Hepatocyte (in vitro differentiated cells): ENCODE data around the gene ERICH6. TPM values are rescaled to one million over a fixed set of nuclear protein-coding genes. Genes with fewer than 3 reads are reported as not detected.

ENCODE experiments used
- DNase-seq: peaks from one replicate; pipeline ENCODE4 v3.0.0-alpha.2; 2016; ENCODE audit warnings: low spot score
- H2AFZ ChIP-seq: fragments of 200-600 bp; sonication (generic); 2 replicates; pipeline ENCODE4 v1.6.0; 2016; ENCODE audit warnings: antibody characterized with exemption, mild to moderate bottlenecking
- H3K27ac ChIP-seq: fragments of 200-600 bp; sonication (generic); 2 replicates; pipeline ENCODE4 v1.5.1; 2016; ENCODE audit warnings: mild to moderate bottlenecking
- H3K27me3 ChIP-seq: fragments of 200-600 bp; sonication (generic); 2 replicates; pipeline ENCODE4 v1.6.1; 2016
- H3K36me3 ChIP-seq: fragments of 200-600 bp; sonication (generic); replicated peaks from 2 replicates; pipeline ENCODE4 v1.5.1; 2016; ENCODE audit warnings: low read depth; ENCODE audit not compliant: insufficient read depth
- H3K4me1 ChIP-seq: fragments of 200-600 bp; sonication (generic); 2 replicates; pipeline ENCODE4 v1.5.1; 2016; ENCODE audit warnings: mild to moderate bottlenecking, moderate library complexity; ENCODE audit not compliant: insufficient read depth
- H3K4me2 ChIP-seq: fragments of 200-600 bp; sonication (generic); 2 replicates; pipeline ENCODE4 v1.6.0; 2016
- H3K4me3 ChIP-seq: fragments of 200-600 bp; sonication (generic); 2 replicates; pipeline ENCODE4 v1.5.1; 2016; ENCODE audit warnings: mild to moderate bottlenecking
- H3K79me2 ChIP-seq: fragments of 200-600 bp; sonication (generic); 2 replicates; pipeline ENCODE4 v1.6.0; 2017; ENCODE audit warnings: mild to moderate bottlenecking
- H3K9me2 ChIP-seq: fragments of 200-600 bp; sonication (generic); replicated peaks from 2 replicates; pipeline ENCODE4 v1.6.0; 2017; ENCODE audit warnings: mild to moderate bottlenecking; ENCODE audit not compliant: insufficient read depth
- H3K9me3 ChIP-seq: fragments of 200-600 bp; sonication (generic); 2 replicates; pipeline ENCODE4 v1.5.1; 2016; ENCODE audit warnings: low read depth, mild to moderate bottlenecking
- H4K20me1 ChIP-seq: fragments of 200-600 bp; sonication (generic); 2 replicates; pipeline ENCODE4 v1.6.0; 2016; ENCODE audit warnings: mild to moderate bottlenecking; ENCODE audit not compliant: insufficient read depth, poor library complexity, severe bottlenecking
- CTCF ChIP-seq: fragments of 200-600 bp; sonication (generic); IDR thresholded peaks from 2 replicates; pipeline ENCODE4 v1.5.1; 2016; ENCODE audit warnings: antibody characterized with exemption, mild to moderate bottlenecking; ENCODE audit not compliant: poor library complexity
- EZH2 ChIP-seq: fragments of 200-600 bp; sonication (generic); IDR thresholded peaks from 2 replicates; pipeline ENCODE4 v1.6.1; 2016; ENCODE audit warnings: antibody characterized with exemption, mild to moderate bottlenecking, borderline replicate concordance
- EZH2phosphoT487 ChIP-seq: fragments of 200-600 bp; sonication (generic); IDR thresholded peaks from one replicate; pipeline ENCODE4 v1.6.1; 2018; ENCODE audit warnings: antibody characterized with exemption, mild to moderate bottlenecking, low read depth, moderate library complexity; ENCODE audit not compliant: unreplicated experiment, severe bottlenecking
- WGBS: methylation state at CpG from one replicate; pipeline ENCODE4 v1.1.6; 2016; ENCODE audit warnings: low lambda C conversion rate; ENCODE audit errors: missing lambda C conversion rate; 5-methylcytosine and 5-hydroxymethylcytosine counted together
- polyA plus RNA-seq: library from polyadenylated mRNA; unstranded; fragments of >200 nt; fragmentation: Nextera tagmentation; extraction: Ambion mirVana; gene quantifications from 2 replicates; pipeline ENCODE4 v1.2.1, GENCODE V29; 2016
- total RNA-seq: library from RNA; depleted of rRNA; stranded (reverse); fragments of >200 nt; gene quantifications from 2 replicates; pipeline ENCODE4 v1.2.3, GENCODE V29; 2014

The ERICH6 gene
- total and polyA plus RNA-seq, 2 experiments from 2014 or later: not detected

GRCh38 chr3:150743508-150743907 is 39.8 kb upstream of the ERICH6 start:
- Histone ChIP-seq H3K79me2 (peaks cover 86% of the 10 kb centered on the region), H3K4me1 (peaks cover 46% of the 10 kb centered on the region), H3K4me2 (no peak overlapping the region), H3K27ac (peak overlapping the region; percentile 4), H3K36me3 (no peaks in the 10 kb centered on the region), H3K9me2 (no peaks in the 10 kb centered on the region), H4K20me1 (peaks cover 7% of the 10 kb centered on the region), H3K4me3 (no peak overlapping the region), H2AFZ (no peak overlapping the region), H3K9me3 (no peaks in the 10 kb centered on the region), H3K27me3 (no peaks in the 10 kb centered on the region)
- no peak for DNase-seq
- TF ChIP-seq EZH2phosphoT487 (no peak), EZH2 (no peak), CTCF (no peak)
- WGBS: 73% methylated on average over 2 of the region's 2 CpGs

- no peak overlapping the region for H3K4me2 ChIP-seq
- 97% methylated on average over 4 of the region's 4 CpGs for WGBS
- no peaks in the 10 kb centered on the region for H3K36me3 ChIP-seq
- no peak overlapping the region for H2AFZ ChIP-seq
- peaks cover 7% of the 10 kb centered on the region for H4K20me1 ChIP-seq
- no peak for DNase-seq
- H3K9me3 ChIP-seq: no peaks in the 10 kb centered on the region
- no peaks in the 10 kb centered on the region for H3K9me2 ChIP-seq
- no peak overlapping the region for H3K27ac ChIP-seq
- H3K79me2 ChIP-seq: peaks cover 78% of the 10 kb centered on the region
- H3K4me1 ChIP-seq: peaks cover 46% of the 10 kb centered on the region
- TF ChIP-seq EZH2 (no peak), CTCF (no peak), EZH2phosphoT487 (no peak)
- H3K27me3 ChIP-seq: no peaks in the 10 kb centered on the region
- H3K4me3 ChIP-seq: no peak overlapping the region
These were observed 39.0 kb upstream of the ERICH6 start for GRCh38 chr3:150742679-150743078.

GRCh38 chr3:150742141-150742523 is 38.4 kb upstream of the ERICH6 start:
- no peak overlapping the region for H3K27ac ChIP-seq
- peaks cover 46% of the 10 kb centered on the region for H3K4me1 ChIP-seq
- H4K20me1 ChIP-seq: peaks cover 7% of the 10 kb centered on the region
- no peaks in the 10 kb centered on the region for H3K9me3 ChIP-seq
- DNase-seq: no peak
- H2AFZ ChIP-seq: no peak overlapping the region
- no peaks in the 10 kb centered on the region for H3K27me3 ChIP-seq
- H3K4me3 ChIP-seq: no peak overlapping the region
- H3K4me2 ChIP-seq: no peak overlapping the region
- 97% methylated on average over 15 of the region's 15 CpGs for WGBS
- H3K36me3 ChIP-seq: no peaks in the 10 kb centered on the region
- no peaks in the 10 kb centered on the region for H3K9me2 ChIP-seq
- TF ChIP-seq EZH2phosphoT487 (no peak), EZH2 (no peak), CTCF (no peak)
- peaks cover 72% of the 10 kb centered on the region for H3K79me2 ChIP-seq
